Mucosa of gallbladder (tissue), 1 donor: ENCODE data around the gene FAM193B. TPM values are rescaled to one million over a fixed set of nuclear protein-coding genes. Genes with fewer than 3 reads are reported as not detected.

ENCODE experiments used
- DNase-seq: peaks from one replicate; pipeline ENCODE4 v3.0.0-alpha.2; 2020; ENCODE audit warnings: low spot score
- total RNA-seq: library from RNA; stranded (reverse); gene quantifications from one replicate; pipeline ENCODE4 v1.2.1, GENCODE V29; 2021
- donor health status: DM: no; HTN: no; CAD: no.

Gene FAM193B
- total RNA-seq, 1 donor from 2014 or later: 98.1 TPM

GRCh38 chr5:177470759-177471536, 83.4 kb downstream of the FAM193B start:
- DNase-seq: no peak

Other genes starting within 250 kb of the FAM193B start
- gene MXD3, start 242.7 kb downstream of the FAM193B start, total RNA-seq: 9.7 TPM
- gene LMAN2, start 202.9 kb downstream of the FAM193B start, total RNA-seq: 184 TPM
- 46.3 TPM for gene RGS14, start 196.6 kb downstream of the FAM193B start, total RNA-seq
- gene SLC34A1, start 170.1 kb downstream of the FAM193B start, total RNA-seq: 0.06 TPM
- gene PFN3, start 153.9 kb downstream of the FAM193B start, total RNA-seq: not detected
- 15.3 TPM for gene F12, start 145.0 kb downstream of the FAM193B start, total RNA-seq
- 39.5 TPM for gene GRK6, start 127.9 kb downstream of the FAM193B start, total RNA-seq
- gene PRR7, start 107.7 kb downstream of the FAM193B start, total RNA-seq: 7.8 TPM
- 89.0 TPM for gene DBN1, start 80.9 kb downstream of the FAM193B start, total RNA-seq
- 227 TPM for gene PDLIM7, start 57.0 kb downstream of the FAM193B start, total RNA-seq
- gene DOK3, start 44.7 kb downstream of the FAM193B start, total RNA-seq: 12.8 TPM
- gene DDX41, start 37.6 kb downstream of the FAM193B start, total RNA-seq: 84.8 TPM
- 155 TPM for gene TMED9, start 37.6 kb upstream of the FAM193B start, total RNA-seq
- gene B4GALT7, start 45.6 kb upstream of the FAM193B start, total RNA-seq: 36.1 TPM
- 11.3 TPM for gene FAM153A, start 228.3 kb upstream of the FAM193B start, total RNA-seq